Breast epithelium (tissue), 3 donors: ENCODE measurements around the gene LAP3.

ENCODE experiments used
- CTCF ChIP-seq, 3 donors: fragments of 450-650 bp; IDR thresholded peaks; one replicate each; pipeline ENCODE4 v1.5.1; 2016 to 2017; ENCODE audit warnings: antibody characterized with exemption in 3 of 3, mild to moderate bottlenecking in 3 of 3, moderate library complexity in 3 of 3
- POLR2A ChIP-seq: fragments of 450-650 bp; IDR thresholded peaks from one replicate; pipeline ENCODE4 v1.6.1; 2016; ENCODE audit warnings: antibody characterized with exemption, mild to moderate bottlenecking, moderate library complexity

- no peak for TF ChIP-seq CTCF (IDR thresholded peaks at IDR 0.05)
- TF ChIP-seq POLR2A = no peak
Measured at GRCh38 chr4:17635056-17635455, 58.1 kb downstream of the LAP3 start.
